GM19438 (cell line): Measurements from ENCODE around the gene KIF23.

ENCODE experiments used
- ATAC-seq: cut with Tn5 transposase; IDR thresholded peaks from one replicate; pipeline ENCODE4 v1.9.1; 2021; ENCODE audit warnings: low read depth; ENCODE audit not compliant: unreplicated experiment

KIF23 gene

GRCh38 chr15:69460481-69460880 lies 46.3 kb downstream of the KIF23 start:
- no peak for ATAC-seq

GRCh38 chr15:69462030-69462492 lies 47.9 kb downstream of the KIF23 start:
- no peak for ATAC-seq

- ATAC-seq = peak; percentile 94
Observed at GRCh38 chr15:69462493-69463181, 48.5 kb downstream of the KIF23 start.

GRCh38 chr15:69463182-69463756 lies 49.1 kb downstream of the KIF23 start:
- no peak for ATAC-seq

- ATAC-seq = no peak
Observed at GRCh38 chr15:69465253-69465652, 51.1 kb downstream of the KIF23 start.

GRCh38 chr15:69466733-69467132 lies 52.6 kb downstream of the KIF23 start:
- no peak for ATAC-seq

GRCh38 chr15:69467636-69468035 lies 53.5 kb downstream of the KIF23 start:
- no peak for ATAC-seq

- ATAC-seq = no peak
Observed at GRCh38 chr15:69468241-69469121, 54.3 kb downstream of the KIF23 start.

GRCh38 chr15:69469467-69470201 lies 55.5 kb downstream of the KIF23 start:
- ATAC-seq = no peak

GRCh38 chr15:69472046-69472445 lies 57.9 kb downstream of the KIF23 start:
- ATAC-seq = no peak

- ATAC-seq = no peak
Observed at GRCh38 chr15:69472562-69472961, 58.4 kb downstream of the KIF23 start.

GRCh38 chr15:69474291-69474690 lies 60.1 kb downstream of the KIF23 start:
- ATAC-seq = no peak

- ATAC-seq = no peak
Observed at GRCh38 chr15:69474846-69475455, 60.8 kb downstream of the KIF23 start.

GRCh38 chr15:69475769-69476358 lies 61.7 kb downstream of the KIF23 start:
- no peak for ATAC-seq

GRCh38 chr15:69476704-69477473 lies 62.7 kb downstream of the KIF23 start:
- no peak for ATAC-seq

- no peak for ATAC-seq
Observed at GRCh38 chr15:69478259-69478781, 64.2 kb downstream of the KIF23 start.

GRCh38 chr15:69479081-69479480 lies 64.9 kb downstream of the KIF23 start:
- ATAC-seq = no peak

- ATAC-seq = no peak
Observed at GRCh38 chr15:69479971-69480370, 65.8 kb downstream of the KIF23 start.

- ATAC-seq = no peak
Observed at GRCh38 chr15:69480932-69481331, 66.8 kb downstream of the KIF23 start.
